ENCODE measurements around the gene RAB3B.

GRCh38 chr1:51930329-51930728 lies 60.2 kb downstream of the RAB3B start:
- TF ChIP-seq POLR2AphosphoS5 (IDR thresholded peaks at IDR 0.05), result no peak
- TF ChIP-seq, protein P1, sequence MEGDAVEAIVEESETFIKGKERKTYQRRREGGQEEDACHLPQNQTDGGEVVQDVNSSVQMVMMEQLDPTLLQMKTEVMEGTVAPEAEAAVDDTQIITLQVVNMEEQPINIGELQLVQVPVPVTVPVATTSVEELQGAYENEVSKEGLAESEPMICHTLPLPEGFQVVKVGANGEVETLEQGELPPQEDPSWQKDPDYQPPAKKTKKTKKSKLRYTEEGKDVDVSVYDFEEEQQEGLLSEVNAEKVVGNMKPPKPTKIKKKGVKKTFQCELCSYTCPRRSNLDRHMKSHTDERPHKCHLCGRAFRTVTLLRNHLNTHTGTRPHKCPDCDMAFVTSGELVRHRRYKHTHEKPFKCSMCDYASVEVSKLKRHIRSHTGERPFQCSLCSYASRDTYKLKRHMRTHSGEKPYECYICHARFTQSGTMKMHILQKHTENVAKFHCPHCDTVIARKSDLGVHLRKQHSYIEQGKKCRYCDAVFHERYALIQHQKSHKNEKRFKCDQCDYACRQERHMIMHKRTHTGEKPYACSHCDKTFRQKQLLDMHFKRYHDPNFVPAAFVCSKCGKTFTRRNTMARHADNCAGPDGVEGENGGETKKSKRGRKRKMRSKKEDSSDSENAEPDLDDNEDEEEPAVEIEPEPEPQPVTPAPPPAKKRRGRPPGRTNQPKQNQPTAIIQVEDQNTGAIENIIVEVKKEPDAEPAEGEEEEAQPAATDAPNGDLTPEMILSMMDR (IDR thresholded peaks at IDR 0.05), result no peak
- no peak for TF ChIP-seq POLR2A (IDR thresholded peaks at IDR 0.05)
- no peak for TF ChIP-seq EP300 (IDR thresholded peaks at IDR 0.05)

Measured in upper lobe of left lung (tissue), 4 donors.